Neural cell (in vitro differentiated cells): ENCODE results near the gene DMBT1. TPM values are rescaled to one million over a fixed set of nuclear protein-coding genes. Genes with fewer than 3 reads are reported as not detected.

ENCODE experiments used
- H2AFZ ChIP-seq: fragments of 200-600, 300-800 bp; sonication (generic), shearing (Covaris generic); 2 replicates; pipeline ENCODE4 v1.6.0; 2014; ENCODE audit warnings: low read depth, mild to moderate bottlenecking, antibody characterized with exemption, low read length, moderate library complexity
- H3F3A ChIP-seq: fragments of 200-600 bp; shearing (Covaris generic); 2 replicates; pipeline ENCODE4 v1.6.1; 2016; ENCODE audit warnings: mild to moderate bottlenecking, moderate library complexity, mixed read lengths, antibody characterized with exemption, low read length; ENCODE audit not compliant: insufficient read depth, poor library complexity, severe bottlenecking
- H3K27ac ChIP-seq: fragments of 200-600, 300-800 bp; sonication (generic), shearing (Covaris generic); 2 replicates; pipeline ENCODE4 v1.5.1; 2014; ENCODE audit warnings: mild to moderate bottlenecking, low read length, moderate library complexity
- H3K27me3 ChIP-seq: fragments of 300-800, 200-600 bp; sonication (generic), shearing (Covaris generic); 2 replicates; pipeline ENCODE4 v1.6.0; 2014; ENCODE audit warnings: mild to moderate bottlenecking, low read depth, low read length, moderate library complexity; ENCODE audit not compliant: insufficient read depth
- H3K36me3 ChIP-seq: fragments of 300-800, 200-600 bp; sonication (generic), shearing (Covaris generic); 2 replicates; pipeline ENCODE4 v1.5.1; 2014; ENCODE audit warnings: mild to moderate bottlenecking, antibody characterized with exemption, low read length, moderate library complexity; ENCODE audit not compliant: insufficient read depth
- H3K4me2 ChIP-seq: fragments of 300-800, 200-600 bp; sonication (generic), shearing (Covaris generic); 2 replicates; pipeline ENCODE4 v1.6.0; 2014; ENCODE audit warnings: mild to moderate bottlenecking, low read length
- H3K4me3 ChIP-seq: fragments of 300-800, 200-600 bp; sonication (generic), shearing (Covaris generic); 2 replicates; pipeline ENCODE4 v1.5.1; 2014; ENCODE audit warnings: mild to moderate bottlenecking, low read length, moderate library complexity
- H3K79me2 ChIP-seq: fragments of 200-600 bp; shearing (Covaris generic); replicated peaks from 2 replicates; pipeline ENCODE4 v1.6.0; 2014; ENCODE audit warnings: mild to moderate bottlenecking, low read length, moderate library complexity; ENCODE audit not compliant: insufficient read depth
- H3K9ac ChIP-seq: fragments of 300-800, 200-600 bp; sonication (generic), shearing (Covaris generic); 2 replicates; pipeline ENCODE4 v1.6.1; 2016; ENCODE audit warnings: mild to moderate bottlenecking, low read length, mixed read lengths
- H3K9me2 ChIP-seq: fragments of 200-600 bp; shearing (Covaris generic); 2 replicates; pipeline ENCODE4 v1.6.1; 2016; ENCODE audit warnings: mild to moderate bottlenecking, low read length, mixed read lengths; ENCODE audit not compliant: insufficient read depth
- H3K9me3 ChIP-seq: fragments of 200-600, 300-800 bp; sonication (generic), shearing (Covaris generic); 2 replicates; pipeline ENCODE4 v1.6.1; 2016; ENCODE audit warnings: mild to moderate bottlenecking, mixed run types, low read length, moderate library complexity, mixed read lengths
- H4K20me1 ChIP-seq: fragments of 200-600 bp; shearing (Covaris generic); 2 replicates; pipeline ENCODE4 v1.6.1; 2016; ENCODE audit warnings: mild to moderate bottlenecking, mixed run types; ENCODE audit not compliant: insufficient read depth
- CTCF ChIP-seq: fragments of 450-650 bp; IDR thresholded peaks from 2 replicates; pipeline ENCODE4 v1.5.1; 2014; ENCODE audit warnings: antibody characterized with exemption, mild to moderate bottlenecking, moderate library complexity; ENCODE audit not compliant: poor library complexity, severe bottlenecking
- EP300 ChIP-seq: fragments of 450-650 bp; conservative IDR thresholded peaks from 2 replicates; pipeline ENCODE4 v1.6.1; 2014; ENCODE audit warnings: antibody characterized with exemption, mild to moderate bottlenecking, moderate library complexity; ENCODE audit not compliant: poor library complexity, severe bottlenecking
- EZH2 ChIP-seq: fragments of 200-600, 300-800 bp; shearing (Covaris generic), sonication (generic); IDR thresholded peaks from 2 replicates; pipeline ENCODE4 v1.6.1; 2014; ENCODE audit warnings: antibody characterized with exemption, low read length, borderline replicate concordance, mild to moderate bottlenecking; ENCODE audit not compliant: insufficient read depth, poor library complexity, severe bottlenecking
- MXI1 ChIP-seq: fragments of 450-650 bp; conservative IDR thresholded peaks from 2 replicates; pipeline ENCODE4 v1.6.1; 2014; ENCODE audit warnings: antibody characterized with exemption, mild to moderate bottlenecking; ENCODE audit not compliant: poor library complexity, severe bottlenecking
- POLR2AphosphoS5 ChIP-seq: IDR thresholded peaks from 2 replicates; pipeline ENCODE4 v1.6.1; 2012
- RAD21 ChIP-seq: fragments of 450-650 bp; conservative IDR thresholded peaks from 2 replicates; pipeline ENCODE4 v1.6.1; 2014; ENCODE audit warnings: antibody characterized with exemption, mild to moderate bottlenecking, moderate library complexity
- TAF1 ChIP-seq: IDR thresholded peaks from 2 replicates; pipeline ENCODE4 v1.6.1; 2012; ENCODE audit warnings: low read depth
- polyA plus RNA-seq: library from polyadenylated mRNA; depleted of rRNA; stranded (reverse); fragments of >200 nt; gene quantifications from 2 replicates; pipeline ENCODE4 v1.2.3, GENCODE V29; 2014
- TF ChIP-seq, protein P1 (sequence below): IDR thresholded peaks from 2 replicates; pipeline ENCODE4 v1.6.1; 2012; ENCODE audit warnings: borderline replicate concordance

Gene DMBT1
- polyA plus RNA-seq, 1 donor from 2014 or later: not detected

- no peak overlapping the region for H3K27ac ChIP-seq
- H3K27me3 ChIP-seq: no peaks in the 10 kb centered on the region
- TF ChIP-seq POLR2AphosphoS5 (no peak), CTCF (no peak), EP300 (no peak), MXI1 (no peak), TAF1 (no peak), EZH2 (no peak), RAD21 (no peak)
- TF ChIP-seq, protein P1, sequence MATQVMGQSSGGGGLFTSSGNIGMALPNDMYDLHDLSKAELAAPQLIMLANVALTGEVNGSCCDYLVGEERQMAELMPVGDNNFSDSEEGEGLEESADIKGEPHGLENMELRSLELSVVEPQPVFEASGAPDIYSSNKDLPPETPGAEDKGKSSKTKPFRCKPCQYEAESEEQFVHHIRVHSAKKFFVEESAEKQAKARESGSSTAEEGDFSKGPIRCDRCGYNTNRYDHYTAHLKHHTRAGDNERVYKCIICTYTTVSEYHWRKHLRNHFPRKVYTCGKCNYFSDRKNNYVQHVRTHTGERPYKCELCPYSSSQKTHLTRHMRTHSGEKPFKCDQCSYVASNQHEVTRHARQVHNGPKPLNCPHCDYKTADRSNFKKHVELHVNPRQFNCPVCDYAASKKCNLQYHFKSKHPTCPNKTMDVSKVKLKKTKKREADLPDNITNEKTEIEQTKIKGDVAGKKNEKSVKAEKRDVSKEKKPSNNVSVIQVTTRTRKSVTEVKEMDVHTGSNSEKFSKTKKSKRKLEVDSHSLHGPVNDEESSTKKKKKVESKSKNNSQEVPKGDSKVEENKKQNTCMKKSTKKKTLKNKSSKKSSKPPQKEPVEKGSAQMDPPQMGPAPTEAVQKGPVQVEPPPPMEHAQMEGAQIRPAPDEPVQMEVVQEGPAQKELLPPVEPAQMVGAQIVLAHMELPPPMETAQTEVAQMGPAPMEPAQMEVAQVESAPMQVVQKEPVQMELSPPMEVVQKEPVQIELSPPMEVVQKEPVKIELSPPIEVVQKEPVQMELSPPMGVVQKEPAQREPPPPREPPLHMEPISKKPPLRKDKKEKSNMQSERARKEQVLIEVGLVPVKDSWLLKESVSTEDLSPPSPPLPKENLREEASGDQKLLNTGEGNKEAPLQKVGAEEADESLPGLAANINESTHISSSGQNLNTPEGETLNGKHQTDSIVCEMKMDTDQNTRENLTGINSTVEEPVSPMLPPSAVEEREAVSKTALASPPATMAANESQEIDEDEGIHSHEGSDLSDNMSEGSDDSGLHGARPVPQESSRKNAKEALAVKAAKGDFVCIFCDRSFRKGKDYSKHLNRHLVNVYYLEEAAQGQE: no peak
- H3K79me2 ChIP-seq: no peaks in the 10 kb centered on the region
- no peak overlapping the region for H3K4me3 ChIP-seq
- H4K20me1 ChIP-seq: no peaks in the 10 kb centered on the region
- H2AFZ ChIP-seq: no peak overlapping the region
- H3K9me2 ChIP-seq: no peaks in the 10 kb centered on the region
- H3K36me3 ChIP-seq: no peaks in the 10 kb centered on the region
- no peaks in the 10 kb centered on the region for H3K9me3 ChIP-seq
- H3K9ac ChIP-seq: no peak overlapping the region
- H3K4me2 ChIP-seq: no peak overlapping the region
- H3F3A ChIP-seq: no peaks in the 10 kb centered on the region
Measured at GRCh38 chr10:122657729-122658128, 97.2 kb downstream of the DMBT1 start.

- Histone ChIP-seq H3F3A (no peaks in the 10 kb centered on the region), H2AFZ (no peak overlapping the region), H3K27me3 (no peaks in the 10 kb centered on the region), H3K4me2 (no peak overlapping the region), H3K36me3 (no peaks in the 10 kb centered on the region), H3K79me2 (no peaks in the 10 kb centered on the region), H3K27ac (no peak overlapping the region), H3K9me2 (no peaks in the 10 kb centered on the region), H3K9ac (no peak overlapping the region), H3K9me3 (no peaks in the 10 kb centered on the region), H3K4me3 (no peak overlapping the region), H4K20me1 (no peaks in the 10 kb centered on the region)
- TF ChIP-seq CTCF: no peak
- TF ChIP-seq MXI1: no peak
- TF ChIP-seq EZH2: no peak
- no peak for TF ChIP-seq EP300
Measured at GRCh38 chr10:122658356-122659049, 97.9 kb downstream of the DMBT1 start.
